Urinary bladder (tissue), 4 donors: ENCODE measurements around the gene SIRPA. TPM values are rescaled to one million over a fixed set of nuclear protein-coding genes. Genes with fewer than 3 reads are reported as not detected.

ENCODE experiments used
- DNase-seq: peaks from one replicate; pipeline ENCODE4 v3.0.0-alpha.2; 2015; ENCODE audit errors: extremely low spot score
- H3K27ac ChIP-seq: one replicate; pipeline ENCODE4 v1.5.1; 2013; ENCODE audit warnings: low read depth, mild to moderate bottlenecking, moderate library complexity
- H3K36me3 ChIP-seq: one replicate; pipeline ENCODE4 v1.6.1; 2013; ENCODE audit warnings: mild to moderate bottlenecking, moderate library complexity; ENCODE audit not compliant: insufficient read depth
- H3K4me1 ChIP-seq: one replicate; pipeline ENCODE4 v1.6.1; 2013; ENCODE audit warnings: mild to moderate bottlenecking, moderate library complexity; ENCODE audit not compliant: insufficient read depth
- H3K4me3 ChIP-seq: one replicate; pipeline ENCODE4 v1.5.1; 2013; ENCODE audit warnings: low read depth, low read length
- WGBS: extraction: QIAGEN DNeasy Blood & Tissue Kit; methylation state at CpG from one replicate; pipeline ENCODE4 v1.1.7; 2013; 5-methylcytosine and 5-hydroxymethylcytosine counted together
- polyA plus RNA-seq: library from polyadenylated mRNA; stranded (reverse); fragments of 200-250 nt; gene quantifications from one replicate; pipeline ENCODE4 v1.2.3, GENCODE V29; 2013
- total RNA-seq: library from RNA; depleted of rRNA; stranded (reverse); fragments of >200 nt; gene quantifications from one replicate; pipeline ENCODE4 v1.2.3, GENCODE V29; 2014
- donor health status: healthy with polysubstance abuse.
- donor health status: healthy.

The SIRPA gene
- total and polyA plus RNA-seq, 2 donors = 11.2 to 27.8 TPM

DNA sequence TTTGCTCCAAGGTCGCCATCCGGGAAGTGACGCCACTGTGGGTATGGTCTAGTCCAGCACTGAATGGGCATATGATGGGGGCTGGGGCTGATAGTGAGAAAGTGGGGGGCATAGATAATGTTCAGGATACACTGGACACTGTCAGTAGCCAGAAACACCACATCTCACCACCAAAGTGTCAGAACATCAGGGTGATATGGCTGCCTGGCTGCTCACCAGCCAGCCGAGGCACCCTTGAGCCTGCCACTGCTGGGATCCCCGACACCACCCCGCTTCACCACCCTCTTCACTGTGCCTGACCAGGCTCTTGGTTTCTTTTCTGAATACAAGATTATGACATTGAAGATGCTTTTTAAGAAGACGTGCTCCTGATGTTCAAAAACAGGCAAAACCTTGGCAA lies 46.9 kb downstream of the SIRPA start:
- Histone ChIP-seq H3K27ac (no peak overlapping the region), H3K4me1 (no peaks in the 10 kb centered on the region), H3K36me3 (no peaks in the 10 kb centered on the region), H3K4me3 (no peak overlapping the region)
- 91% methylated on average over 7 of the region's 7 CpGs for WGBS
- no peak for DNase-seq

DNA sequence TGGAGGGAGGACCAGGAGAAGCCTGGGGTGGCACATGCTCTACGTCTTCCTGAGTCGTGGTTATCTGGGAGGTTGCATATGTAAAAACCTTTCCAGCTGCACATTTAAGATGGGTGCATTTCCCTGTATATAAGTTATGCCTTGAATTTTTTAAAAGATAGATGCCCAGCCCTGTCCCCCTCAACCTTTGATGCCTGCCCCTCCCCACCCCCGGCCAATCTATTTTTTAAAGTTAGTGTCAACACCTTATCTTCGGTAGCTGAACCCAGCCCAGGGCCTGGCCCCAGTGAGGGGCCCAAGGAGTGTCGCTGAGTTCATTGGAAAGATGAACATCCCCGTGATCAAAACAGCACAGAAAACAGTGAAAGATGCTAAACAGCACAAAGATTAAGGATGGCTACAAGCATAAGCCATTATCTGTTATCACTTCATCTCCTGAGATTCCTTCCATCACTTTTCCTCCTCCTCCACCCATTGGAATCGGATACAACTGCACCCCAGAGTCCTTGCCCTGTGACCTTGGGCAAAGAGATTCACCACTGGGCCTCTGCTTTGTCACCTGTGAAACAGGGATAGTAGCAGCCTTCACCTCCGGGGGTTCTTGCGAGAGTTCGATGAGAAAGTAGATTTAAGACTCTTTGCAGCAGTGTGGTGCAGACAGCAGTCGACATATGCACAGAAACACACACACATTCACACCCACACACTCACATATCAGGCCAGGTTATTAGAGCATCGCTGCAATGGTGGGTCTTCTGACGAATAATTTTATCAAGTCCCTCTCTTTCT lies 47.5 kb downstream of the SIRPA start:
- H3K4me1 ChIP-seq = no peaks in the 10 kb centered on the region
- whole genome bisulfite sequencing = 81% methylated on average over 13 of the region's 13 CpGs
- no peaks in the 10 kb centered on the region for H3K36me3 ChIP-seq
- DNase-seq = no peak
- no peak overlapping the region for H3K4me3 ChIP-seq
- H3K27ac ChIP-seq = no peak overlapping the region

GRCh38 chr20:1943275-1944002 lies 48.2 kb downstream of the SIRPA start:
- Histone ChIP-seq H3K36me3 (no peaks in the 10 kb centered on the region), H3K27ac (no peak overlapping the region), H3K4me3 (no peak overlapping the region), H3K4me1 (no peaks in the 10 kb centered on the region)
- DNase-seq = no peak
- WGBS = 78% methylated on average over 8 of the region's 8 CpGs

DNA sequence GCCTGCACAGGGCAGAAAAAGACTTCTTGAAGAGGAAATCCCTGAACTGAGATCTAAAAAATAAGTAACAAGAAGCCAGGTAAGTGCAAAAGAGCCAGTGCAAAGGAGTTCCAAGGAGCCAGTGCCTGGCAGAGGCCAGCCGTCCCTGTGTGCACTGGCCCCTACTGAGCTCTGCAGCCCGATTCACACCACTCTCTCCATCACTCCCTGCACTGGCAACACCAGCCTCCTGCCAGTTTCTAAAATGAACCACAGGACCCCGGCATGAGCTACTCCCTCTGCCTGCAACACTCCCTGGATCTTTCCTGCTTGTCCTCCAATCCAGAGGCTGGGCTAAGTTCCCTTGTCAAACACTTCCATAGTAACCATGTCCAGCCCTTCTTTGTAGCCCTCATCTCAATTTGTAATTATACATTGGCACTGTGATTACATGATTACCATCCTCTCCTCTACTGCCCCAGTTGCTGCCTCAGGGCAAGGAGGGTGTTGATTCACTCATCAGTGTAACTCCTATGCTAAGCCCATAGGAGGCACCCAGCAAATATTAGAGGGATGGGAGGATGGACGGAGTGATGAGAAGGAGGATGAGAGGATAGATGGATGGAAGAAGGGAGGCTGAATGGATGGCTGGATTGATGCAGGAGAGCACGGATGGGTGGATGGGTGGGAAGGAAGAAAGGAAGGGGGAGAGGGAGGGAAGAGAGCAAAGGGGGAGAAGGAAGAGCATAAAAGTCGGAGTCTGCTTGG lies 49.3 kb downstream of the SIRPA start:
- Histone ChIP-seq H3K27ac (no peak overlapping the region), H3K4me3 (no peak overlapping the region), H3K36me3 (no peaks in the 10 kb centered on the region), H3K4me1 (no peaks in the 10 kb centered on the region)
- DNase-seq = no peak
- WGBS = 89% methylated on average over 6 of the region's 6 CpGs

GRCh38 chr20:1945134-1945618 lies 50.0 kb downstream of the SIRPA start:
- WGBS = 88% methylated on average over 9 of the region's 9 CpGs
- no peak for DNase-seq
- no peaks in the 10 kb centered on the region for H3K4me1 ChIP-seq
- H3K27ac ChIP-seq = no peak overlapping the region
- no peaks in the 10 kb centered on the region for H3K36me3 ChIP-seq
- no peak overlapping the region for H3K4me3 ChIP-seq

DNA sequence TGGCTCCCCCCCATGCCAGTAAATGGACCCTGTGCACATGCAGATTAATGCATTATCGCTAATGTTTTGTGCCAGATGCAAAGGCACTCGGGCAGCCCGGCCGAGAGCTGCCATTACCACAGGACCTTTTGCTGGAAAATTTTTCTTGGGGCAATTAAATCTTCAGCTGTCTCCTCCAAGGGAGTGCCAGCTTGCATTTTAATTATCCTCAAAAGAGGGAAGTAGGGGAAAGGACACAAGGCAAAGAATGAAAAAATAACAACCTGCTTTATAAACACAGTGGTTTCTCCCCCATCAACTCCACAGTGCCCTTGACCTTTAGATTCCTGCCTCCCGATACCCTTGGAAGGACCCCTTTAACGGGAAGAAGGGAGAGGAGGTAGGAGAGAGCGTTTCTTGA lies 50.5 kb downstream of the SIRPA start:
- WGBS = 88% methylated on average over 7 of the region's 7 CpGs
- no peak overlapping the region for H3K27ac ChIP-seq

DNA sequence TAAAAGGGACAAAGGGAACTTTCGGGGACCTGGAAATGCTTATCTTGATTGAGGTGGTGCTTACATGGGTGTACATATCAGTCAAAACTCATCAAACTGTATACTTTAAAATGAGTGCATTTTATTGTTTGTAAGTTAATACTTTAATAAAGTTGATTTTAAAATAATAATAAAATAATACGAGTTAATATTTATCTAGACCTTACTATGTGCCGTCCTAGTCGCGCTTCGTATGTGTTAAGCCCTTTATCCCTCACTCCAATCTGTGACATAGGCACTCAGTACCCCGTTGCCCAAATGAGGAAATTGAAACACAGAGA lies 51.2 kb downstream of the SIRPA start:
- WGBS = 72% methylated on average over 7 of the region's 7 CpGs
- DNase-seq = no peak
- H3K27ac ChIP-seq = no peak overlapping the region

More for the DNA sequence above, 50.5 kb downstream of the SIRPA start:
- Histone ChIP-seq H3K4me1 (no peaks in the 10 kb centered on the region), H3K4me3 (no peak overlapping the region), H3K36me3 (no peaks in the 10 kb centered on the region)
- DNase-seq = no peak

DNA sequence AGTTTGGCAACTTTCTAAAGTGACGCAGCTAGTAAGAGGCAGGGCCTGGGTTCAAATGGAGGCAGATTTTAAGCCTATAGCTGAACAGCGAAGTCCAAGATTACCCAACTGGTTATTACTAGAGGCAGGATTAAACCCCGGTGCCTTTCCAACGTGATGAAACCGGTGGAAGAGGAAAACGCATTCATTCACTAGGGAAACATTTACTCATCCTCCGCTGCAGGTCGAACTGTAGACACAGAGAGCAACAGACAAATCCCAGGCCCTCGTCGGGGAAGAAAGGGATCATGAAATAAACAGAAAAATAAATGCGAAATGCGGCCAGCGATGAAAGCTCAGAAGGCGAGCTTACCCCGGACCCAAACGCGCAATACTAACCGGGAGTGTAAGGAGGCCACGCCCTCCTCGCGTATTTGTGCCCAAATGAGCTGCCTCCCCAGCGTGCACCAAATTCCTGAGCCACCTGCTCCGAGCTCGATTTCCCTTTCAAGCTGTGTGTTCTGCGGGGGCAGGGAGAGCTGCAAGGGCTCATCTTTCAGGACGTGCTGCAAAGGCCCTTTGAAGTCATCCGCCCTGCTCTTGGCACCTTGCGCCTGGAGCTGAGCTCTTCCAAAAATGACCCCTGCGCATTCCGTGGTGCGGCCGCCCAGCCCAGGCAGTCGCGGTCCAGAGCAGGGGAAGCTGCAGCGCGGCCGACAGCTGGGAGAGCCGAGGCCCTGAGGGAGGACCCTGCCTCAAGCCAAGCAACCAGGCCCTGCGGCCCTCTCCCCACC lies 51.7 kb downstream of the SIRPA start:
- Histone ChIP-seq H3K4me3 (no peak overlapping the region), H3K36me3 (no peaks in the 10 kb centered on the region), H3K4me1 (no peaks in the 10 kb centered on the region), H3K27ac (no peak overlapping the region)
- no peak for DNase-seq
- WGBS = 9% methylated on average over 39 of the region's 39 CpGs

More for the DNA sequence above, 51.2 kb downstream of the SIRPA start:
- Histone ChIP-seq H3K4me3 (no peak overlapping the region), H3K4me1 (no peaks in the 10 kb centered on the region), H3K36me3 (no peaks in the 10 kb centered on the region)

DNA sequence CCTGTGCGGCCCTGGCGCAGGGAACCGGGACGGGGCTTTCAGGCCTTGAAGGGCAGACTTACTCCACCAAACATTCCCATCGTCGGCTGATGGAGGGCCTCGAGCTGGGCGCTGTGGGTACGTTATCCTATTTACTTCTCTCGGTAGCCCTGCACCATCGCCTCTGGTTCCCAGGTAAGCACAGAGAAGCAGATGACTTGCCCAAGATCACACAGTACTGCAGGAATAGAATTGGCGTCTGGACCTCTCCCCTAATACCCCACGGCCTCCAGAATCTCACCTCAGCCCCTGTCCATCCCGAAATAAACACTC lies 52.3 kb downstream of the SIRPA start:
- Histone ChIP-seq H3K4me1 (no peaks in the 10 kb centered on the region), H3K36me3 (no peaks in the 10 kb centered on the region), H3K4me3 (no peak overlapping the region), H3K27ac (no peak overlapping the region)
- DNase-seq = no peak
- 65% methylated on average over 14 of the region's 14 CpGs for WGBS

GRCh38 chr20:1949347-1950100 lies 54.3 kb downstream of the SIRPA start:
- Histone ChIP-seq H3K4me1 (no peaks in the 10 kb centered on the region), H3K4me3 (no peak overlapping the region), H3K27ac (no peak overlapping the region), H3K36me3 (no peaks in the 10 kb centered on the region)
- no peak for DNase-seq
- WGBS = 72% methylated on average over 2 of the region's 2 CpGs

- no peak for DNase-seq
- no peaks in the 10 kb centered on the region for H3K36me3 ChIP-seq
- H3K4me3 ChIP-seq = no peak overlapping the region
- 77% methylated on average over 7 of the region's 7 CpGs for WGBS
- no peaks in the 10 kb centered on the region for H3K4me1 ChIP-seq
- H3K27ac ChIP-seq = no peak overlapping the region
These were observed 55.6 kb downstream of the SIRPA start for GRCh38 chr20:1950836-1951235.

- H3K27ac ChIP-seq = no peak overlapping the region
- DNase-seq = no peak
- no peaks in the 10 kb centered on the region for H3K36me3 ChIP-seq
- whole genome bisulfite sequencing = 73% methylated on average over 11 of the region's 11 CpGs
- H3K4me3 ChIP-seq = no peak overlapping the region
- no peaks in the 10 kb centered on the region for H3K4me1 ChIP-seq
These were observed 56.4 kb downstream of the SIRPA start for GRCh38 chr20:1951436-1952115.
